MCF 10A (cell line): Measurements from ENCODE around the gene TTC23. TPM values are rescaled to one million over a fixed set of nuclear protein-coding genes. Genes with fewer than 3 reads are reported as not detected.

Source experiments
- BruUV-seq: library from RNA; stranded (reverse); fragments of 400-500 nt; replicated peaks from 2 replicates; lab custom pipeline; 2021; lab: Mats Ljungman, UMichigan
- CTCF ChIA-PET: fragments of 300-600 bp; sonication (Branson Sonifier 250); formaldehyde crosslinking; extraction: SDS; loops from one replicate; lab custom pipeline; 2021; ENCODE audit warnings: antibody characterized with exemption, inconsistent platforms; lab: Yijun Ruan, JAX
- POLR2A ChIA-PET: fragments of 300-600, 350-650 bp; sonication (Branson Sonifier 250); formaldehyde crosslinking; extraction: SDS; loops from one replicate; lab custom pipeline; 2020; ENCODE audit warnings: antibody characterized with exemption, inconsistent platforms; lab: Yijun Ruan, JAX
- DNase-seq: peaks from one replicate; pipeline ENCODE4 v3.0.0-alpha.2; 2018; ENCODE audit not compliant: unreplicated experiment
- H3K27ac Mint-ChIP-seq: one replicate; pipeline ENCODE4 v1.8.0; 2022; ENCODE audit warnings: mild to moderate bottlenecking, low read depth, mixed read lengths; ENCODE audit not compliant: unreplicated experiment
- H3K27me3 Mint-ChIP-seq: one replicate; pipeline ENCODE4 v1.8.0; 2022; ENCODE audit warnings: mixed read lengths; ENCODE audit not compliant: insufficient read depth, unreplicated experiment
- H3K36me3 Mint-ChIP-seq: one replicate; pipeline ENCODE4 v1.8.0; 2022; ENCODE audit warnings: mild to moderate bottlenecking, moderate library complexity, mixed read lengths; ENCODE audit not compliant: insufficient read depth, unreplicated experiment
- H3K4me1 Mint-ChIP-seq: one replicate; pipeline ENCODE4 v1.8.0; 2022; ENCODE audit warnings: mixed read lengths; ENCODE audit not compliant: insufficient read depth, unreplicated experiment
- H3K4me3 Mint-ChIP-seq: one replicate; pipeline ENCODE4 v1.8.0; 2022; ENCODE audit warnings: mild to moderate bottlenecking, moderate library complexity, mixed read lengths; ENCODE audit not compliant: unreplicated experiment
- H3K9me3 Mint-ChIP-seq: one replicate; pipeline ENCODE4 v1.8.0; 2022; ENCODE audit warnings: mixed read lengths; ENCODE audit not compliant: unreplicated experiment
- CTCF ChIP-seq: fragments of 200-600 bp; IDR thresholded peaks from one replicate; pipeline ENCODE4 v1.8.0; 2022; ENCODE audit warnings: antibody characterized with exemption, mild to moderate bottlenecking; ENCODE audit not compliant: unreplicated experiment
- intact Hi-C: fragments of 100-400 bp; cut with micrococcal nuclease; formaldehyde crosslinking; loops from 2 replicates; pipeline ENCODE4 v1.14.1; 2022
- total RNA-seq: library from RNA; stranded (reverse); gene quantifications from 2 replicates; pipeline ENCODE4 v1.2.3, GENCODE V29; 2022

Gene TTC23
- total RNA-seq, 1 experiment from 2014 or later, result 15.1 TPM

- intact Hi-C loops, result no loop called here
- H3K27me3 Mint-ChIP-seq, result no peaks in the 10 kb centered on the region
- H3K36me3 Mint-ChIP-seq, result no peaks in the 10 kb centered on the region
- H3K4me3 Mint-ChIP-seq, result no peak overlapping the region
- no TSS peak for BruUV-seq
- H3K9me3 Mint-ChIP-seq, result no peaks in the 10 kb centered on the region
- POLR2A ChIA-PET, result interaction anchor here (1.3 kb wide), 1 partner anchor 9 kb away, joined by 3 read pairs; no protein-coding TSS in a partner anchor
- CTCF ChIA-PET, result interaction anchor here (0.8 to 2.7 kb wide), 4 partner anchors 9 to 103 kb away, joined by 3 to 30 read pairs (median 8); no protein-coding TSS in a partner anchor
- DNase-seq, result no peak
- H3K4me1 Mint-ChIP-seq, result peaks cover 6% of the 10 kb centered on the region
- no peak for TF ChIP-seq CTCF
- H3K27ac Mint-ChIP-seq, result no peak overlapping the region
These were observed 139.3 kb downstream of the TTC23 start for GRCh38 chr15:99110093-99110492.

GRCh38 chr15:99109555-99110021, 139.8 kb downstream of the TTC23 start:
- intact Hi-C loops, result no loop called here

GRCh38 chr15:99108993-99109392, 140.4 kb downstream of the TTC23 start:
- TF ChIP-seq CTCF, result no peak
- POLR2A ChIA-PET, result no interaction called here
- H3K27ac Mint-ChIP-seq, result no peak overlapping the region
- no peaks in the 10 kb centered on the region for H3K9me3 Mint-ChIP-seq
- DNase-seq, result no peak
- H3K4me1 Mint-ChIP-seq, result peaks cover 6% of the 10 kb centered on the region
- intact Hi-C loops, result no loop called here
- no TSS peak for BruUV-seq
- no peaks in the 10 kb centered on the region for H3K36me3 Mint-ChIP-seq
- H3K27me3 Mint-ChIP-seq, result no peaks in the 10 kb centered on the region
- no peak overlapping the region for H3K4me3 Mint-ChIP-seq
- CTCF ChIA-PET, result interaction anchor here (0.6 to 2.7 kb wide), 3 partner anchors 102 to 596 kb away, joined by 3 to 11 read pairs (median 4); no protein-coding TSS in a partner anchor

More at GRCh38 chr15:99109555-99110021, 139.8 kb downstream of the TTC23 start:
- Mint-ChIP-seq H3K9me3 (no peaks in the 10 kb centered on the region), H3K27ac (no peak overlapping the region), H3K4me3 (no peak overlapping the region), H3K4me1 (peaks cover 6% of the 10 kb centered on the region), H3K36me3 (no peaks in the 10 kb centered on the region), H3K27me3 (no peaks in the 10 kb centered on the region)
- POLR2A ChIA-PET, result no interaction called here
- no peak for TF ChIP-seq CTCF
- CTCF ChIA-PET, result interaction anchor here (1.6 to 2.7 kb wide), 3 partner anchors 9 to 104 kb away, joined by 4 to 30 read pairs (median 11); no protein-coding TSS in a partner anchor
- no peak for DNase-seq
- BruUV-seq, result no TSS peak

GRCh38 chr15:99106417-99107220, 142.8 kb downstream of the TTC23 start:
- BruUV-seq, result no TSS peak
- TF ChIP-seq CTCF, result no peak
- Mint-ChIP-seq H3K36me3 (no peaks in the 10 kb centered on the region), H3K4me1 (peaks cover 6% of the 10 kb centered on the region), H3K27me3 (no peaks in the 10 kb centered on the region), H3K27ac (no peak overlapping the region), H3K9me3 (no peaks in the 10 kb centered on the region), H3K4me3 (no peak overlapping the region)
- intact Hi-C loops, result no loop called here
- ChIA-PET POLR2A (no interaction called here), CTCF (interaction anchor here (0.6 kb wide), 1 partner anchor 108 kb away, joined by 5 read pairs; no protein-coding TSS in a partner anchor)
- DNase-seq, result no peak
